Measurements from ENCODE around the gene GPC6.
A peak's percentile ranks its signal among the peaks of the same experiment; 100 is the strongest.

GPC6 gene

GRCh38 chr13:93227878-93228642 is 1.5 kb downstream of the GPC6 start:
- DNase-seq (ENCODE audit: low read depth, low spot score) = peak; percentile 92
- H3K4me3 ChIP-seq (ENCODE audit: low read depth, low read length) = peak overlapping the region; percentile 83
- TF ChIP-seq, protein P1, sequence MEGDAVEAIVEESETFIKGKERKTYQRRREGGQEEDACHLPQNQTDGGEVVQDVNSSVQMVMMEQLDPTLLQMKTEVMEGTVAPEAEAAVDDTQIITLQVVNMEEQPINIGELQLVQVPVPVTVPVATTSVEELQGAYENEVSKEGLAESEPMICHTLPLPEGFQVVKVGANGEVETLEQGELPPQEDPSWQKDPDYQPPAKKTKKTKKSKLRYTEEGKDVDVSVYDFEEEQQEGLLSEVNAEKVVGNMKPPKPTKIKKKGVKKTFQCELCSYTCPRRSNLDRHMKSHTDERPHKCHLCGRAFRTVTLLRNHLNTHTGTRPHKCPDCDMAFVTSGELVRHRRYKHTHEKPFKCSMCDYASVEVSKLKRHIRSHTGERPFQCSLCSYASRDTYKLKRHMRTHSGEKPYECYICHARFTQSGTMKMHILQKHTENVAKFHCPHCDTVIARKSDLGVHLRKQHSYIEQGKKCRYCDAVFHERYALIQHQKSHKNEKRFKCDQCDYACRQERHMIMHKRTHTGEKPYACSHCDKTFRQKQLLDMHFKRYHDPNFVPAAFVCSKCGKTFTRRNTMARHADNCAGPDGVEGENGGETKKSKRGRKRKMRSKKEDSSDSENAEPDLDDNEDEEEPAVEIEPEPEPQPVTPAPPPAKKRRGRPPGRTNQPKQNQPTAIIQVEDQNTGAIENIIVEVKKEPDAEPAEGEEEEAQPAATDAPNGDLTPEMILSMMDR (IDR thresholded peaks at IDR 0.05; ENCODE audit: low read depth, low read length) = peak; percentile 76
- in situ Hi-C loops (cut with HindIII; ENCODE audit: low sequenced_read_pairs) = no loop called here

DNA sequence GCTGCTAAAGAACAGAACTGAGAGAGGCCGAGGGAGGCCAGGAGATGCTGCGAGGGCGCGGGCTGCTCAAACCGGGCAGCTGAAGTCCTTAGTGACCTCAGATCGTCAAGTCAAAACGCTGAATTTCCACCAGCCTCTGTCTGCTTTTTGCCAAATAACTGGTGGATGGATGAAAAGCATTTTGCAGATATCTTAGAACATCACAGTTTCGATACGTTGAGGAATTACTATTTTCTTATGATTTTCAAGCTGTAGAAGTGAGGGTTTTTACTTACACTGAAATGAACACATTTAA is 2.0 kb downstream of the GPC6 start:
- TF ChIP-seq, protein P1 (IDR thresholded peaks at IDR 0.05; ENCODE audit: low read depth, low read length) = no peak
- H3K4me3 ChIP-seq (ENCODE audit: low read depth, low read length) = peak overlapping the region; percentile 83
- in situ Hi-C loops (cut with HindIII; ENCODE audit: low sequenced_read_pairs) = no loop called here
- DNase-seq (ENCODE audit: low read depth, low spot score) = no peak

DNA sequence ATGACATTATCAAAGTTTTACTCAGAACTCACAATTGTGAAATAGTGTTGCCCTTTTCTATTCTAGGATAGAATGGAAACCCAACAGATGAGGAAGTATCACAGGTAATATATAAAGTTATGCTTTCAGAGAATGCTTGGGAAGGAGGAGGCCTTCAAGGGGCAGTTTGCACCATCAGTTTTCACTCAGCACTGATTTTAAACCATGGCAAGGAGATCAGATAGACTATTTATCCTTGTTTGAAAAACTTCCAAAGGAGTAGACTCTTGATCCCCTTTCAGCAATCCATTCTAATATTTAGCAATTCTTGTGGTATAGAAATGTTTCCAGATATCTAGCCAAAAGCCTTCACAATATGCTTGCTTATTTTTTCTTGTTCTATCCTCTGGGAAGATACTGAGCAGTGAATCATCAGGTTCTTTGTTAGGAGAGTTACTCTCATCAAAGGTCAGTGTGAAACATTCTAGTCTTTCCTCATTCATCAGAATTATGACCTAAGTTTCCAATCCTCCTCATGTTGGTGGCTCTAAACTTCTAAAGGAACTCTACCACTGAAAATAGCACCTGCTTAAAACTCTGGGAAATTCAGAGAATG is 3.8 kb downstream of the GPC6 start:
- DNase-seq (ENCODE audit: low read depth, low spot score) = peak; percentile 69
- H3K4me3 ChIP-seq (ENCODE audit: low read depth, low read length) = no peak overlapping the region
- TF ChIP-seq, protein P1 (IDR thresholded peaks at IDR 0.05; ENCODE audit: low read depth, low read length) = no peak
- in situ Hi-C loops (cut with HindIII; ENCODE audit: low sequenced_read_pairs) = no loop called here

DNA sequence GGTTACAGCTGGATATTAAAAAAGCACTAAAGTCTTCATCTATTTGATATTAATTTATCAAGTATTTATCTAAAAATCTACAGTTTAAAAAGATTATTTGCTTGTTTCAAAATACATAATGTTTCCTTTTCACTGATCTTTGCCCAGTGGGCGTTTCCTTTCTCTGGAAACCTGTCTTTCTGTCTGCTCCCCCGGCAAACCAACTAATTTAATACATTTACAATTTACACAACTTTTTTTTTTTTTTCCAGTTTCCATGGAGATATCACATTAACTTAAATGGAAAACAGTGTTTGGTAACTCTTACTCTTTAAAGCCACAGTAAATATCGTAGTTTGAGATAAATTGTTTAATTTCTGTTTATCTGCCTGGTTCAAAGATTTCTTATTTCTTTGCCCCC is 5.3 kb downstream of the GPC6 start:
- TF ChIP-seq, protein P1 (IDR thresholded peaks at IDR 0.05; ENCODE audit: low read depth, low read length) = no peak
- in situ Hi-C loops (cut with HindIII; ENCODE audit: low sequenced_read_pairs) = no loop called here
- H3K4me3 ChIP-seq (ENCODE audit: low read depth, low read length) = no peak overlapping the region
- no peak for DNase-seq (ENCODE audit: low read depth, low spot score)

- in situ Hi-C loops (cut with HindIII; ENCODE audit: low sequenced_read_pairs) = no loop called here
- TF ChIP-seq, protein P1 (IDR thresholded peaks at IDR 0.05; ENCODE audit: low read depth, low read length) = no peak
- H3K4me3 ChIP-seq (ENCODE audit: low read depth, low read length) = no peak overlapping the region
- no peak for DNase-seq (ENCODE audit: low read depth, low spot score)
These were observed 7.4 kb downstream of the GPC6 start for GRCh38 chr13:93233997-93234416.

DNA sequence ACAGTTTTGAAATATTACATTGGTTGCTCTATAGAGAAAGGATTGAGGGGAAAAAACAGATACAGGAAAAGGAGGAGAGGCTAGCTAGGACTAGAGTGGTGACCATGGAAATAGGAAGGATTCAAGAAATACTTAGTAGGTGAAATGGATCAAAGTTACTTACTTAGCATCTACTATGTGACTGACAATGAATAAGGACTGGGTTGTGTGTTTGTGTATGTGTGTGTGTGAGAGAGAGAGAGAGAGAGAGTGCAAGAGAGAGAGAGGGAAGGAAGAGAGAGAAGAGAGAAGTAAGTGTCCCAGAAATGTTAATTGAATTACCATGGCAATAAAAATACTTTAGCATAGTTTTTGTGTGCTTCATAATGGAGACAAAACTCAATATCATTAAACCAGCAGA is 7.9 kb downstream of the GPC6 start:
- TF ChIP-seq, protein P1 (IDR thresholded peaks at IDR 0.05; ENCODE audit: low read depth, low read length) = no peak
- H3K4me3 ChIP-seq (ENCODE audit: low read depth, low read length) = no peak overlapping the region
- in situ Hi-C loops (cut with HindIII; ENCODE audit: low sequenced_read_pairs) = no loop called here
- DNase-seq (ENCODE audit: low read depth, low spot score) = no peak
